Transverse colon (tissue), 4 donors: ENCODE measurements around the gene MAN2A1. TPM values are rescaled to one million over a fixed set of nuclear protein-coding genes. Genes with fewer than 3 reads are reported as not detected.

Source experiments
- DNase-seq: peaks from one replicate; pipeline ENCODE4 v3.0.0-alpha.2; 2019
- H3K27ac ChIP-seq, 4 donors: fragments of 200-600 bp; sonication (generic); 2 replicates each; pipeline ENCODE4 v1.5.1; 2016 to 2018; ENCODE audit warnings: inconsistent platforms in 4 of 4
- H3K27me3 ChIP-seq: fragments of 200-600 bp; sonication (generic); 2 replicates; pipeline ENCODE4 v1.5.1; 2017; ENCODE audit warnings: inconsistent platforms
- H3K36me3 ChIP-seq, 4 donors: fragments of 200-600 bp; sonication (generic); 2 replicates each; pipeline ENCODE4 v1.5.1; 2017 to 2019; ENCODE audit warnings: inconsistent platforms in 4 of 4
- H3K4me1 ChIP-seq, 4 donors: fragments of 200-600 bp; sonication (generic); 2 replicates each; pipeline ENCODE4 v1.5.1; 2017 to 2020; ENCODE audit warnings: inconsistent platforms in 4 of 4
- H3K4me3 ChIP-seq, 4 donors: fragments of 200-600 bp; sonication (generic); 1 replicate in 1 of 4; 2 replicates in 3 of 4; pipeline versions ENCODE4 v1.5.1 to v1.6.1; 2017 to 2019; ENCODE audit warnings: inconsistent platforms in 4 of 4
- H3K9me3 ChIP-seq, 2 donors: fragments of 200-600 bp; sonication (generic); 2 replicates each; pipeline ENCODE4 v1.5.1; 2017 to 2019; ENCODE audit warnings: inconsistent platforms in 2 of 2
- CTCF ChIP-seq, 5 experiments: fragments of 200-600 bp in 3 of 5; fragments of 450-650 bp in 2 of 5; sonication (generic) in 3 of 5; IDR thresholded peaks; 1 replicate in 2 of 5; 2 replicates in 3 of 5; pipeline ENCODE4 v1.5.1; 2016 to 2017; ENCODE audit warnings: antibody characterized with exemption in 5 of 5, inconsistent platforms in 3 of 5, mild to moderate bottlenecking in 2 of 5, moderate library complexity in 1 of 5
- EP300 ChIP-seq: sonication (generic); formaldehyde crosslinking; IDR thresholded peaks from one replicate; pipeline ENCODE4 v1.6.1; 2017; ENCODE audit warnings: antibody characterized with exemption, low read depth
- POLR2A ChIP-seq: fragments of 450-650 bp; IDR thresholded peaks from one replicate; pipeline ENCODE4 v1.6.1; 2016; ENCODE audit warnings: antibody characterized with exemption, mild to moderate bottlenecking, moderate library complexity
- POLR2AphosphoS5 ChIP-seq, 3 donors: sonication (generic); formaldehyde crosslinking; IDR thresholded peaks; one replicate each; pipeline ENCODE4 v1.6.1; 2016; ENCODE audit warnings: antibody characterized with exemption in 3 of 3
- WGBS, 2 donors: methylation state at CpG; one replicate each; pipeline ENCODE4 v1.1.5; 2018; ENCODE audit warnings: low coverage in 1 of 2; 5-methylcytosine and 5-hydroxymethylcytosine counted together
- in situ Hi-C, 4 donors: fragments of 200-750 bp; cut with MboI; loops; one replicate each; pipeline versions ENCODE4 v1.15.0 to v1.15.1; 2017; ENCODE audit warnings: low sequenced_read_pairs in 3 of 4, low pct_ligation_motif_present in 1 of 4, low pct_unique_long_range_greater_than_20kb in 1 of 4
- intact Hi-C: fragments of 100-400 bp; cut with DNase I; formaldehyde crosslinking; loops from one replicate; pipeline ENCODE4 v1.15.1; 2023; ENCODE audit warnings: low total_unique reads
- total RNA-seq, 4 donors: library from RNA; depleted of rRNA; stranded (reverse); fragments of >200 nt; gene quantifications; one replicate each; pipeline ENCODE4 v1.1.0, GENCODE V29; 2016

Gene MAN2A1
- total RNA-seq, 4 donors from 2014 or later, result 39.2 to 95.3 (median 70.4) TPM

- Histone ChIP-seq H3K4me3 (no peak overlapping the region), H3K27me3 (no peaks in the 10 kb centered on the region), H3K36me3 (no peaks in the 10 kb centered on the region), H3K27ac (no peak overlapping the region), H3K9me3 (no peaks in the 10 kb centered on the region), H3K4me1 (peaks cover 6 to 27% (median 10%) of the 10 kb centered on the region in 4 donors)
- WGBS, 2 donors, result 87 to 92% methylated on average over 4 to 5 of the region's 5 CpGs
- no peak for DNase-seq
- intact Hi-C loops, result no loop called here
- in situ Hi-C loops, result no loop called here
- no peak for TF ChIP-seq EP300
- no peak for TF ChIP-seq POLR2AphosphoS5 (IDR thresholded peaks at IDR 0.05)
- TF ChIP-seq POLR2A, result no peak
- no peak for TF ChIP-seq CTCF (IDR thresholded peaks at IDR 0.05)
Measured at GRCh38 chr5:109709225-109709624, 19.5 kb downstream of the MAN2A1 start.

GRCh38 chr5:109711673-109712072 lies 21.9 kb downstream of the MAN2A1 start:
- Histone ChIP-seq H3K9me3 (no peaks in the 10 kb centered on the region), H3K27ac (no peak overlapping the region), H3K4me1 (peaks cover 0 to 16% (median 10%) of the 10 kb centered on the region in 4 donors), H3K27me3 (no peaks in the 10 kb centered on the region), H3K4me3 (no peak overlapping the region), H3K36me3 (peaks cover 0 to 3% (median 0%) of the 10 kb centered on the region in 4 donors)
- no peak for TF ChIP-seq POLR2A
- no peak for TF ChIP-seq EP300
- TF ChIP-seq POLR2AphosphoS5 (IDR thresholded peaks at IDR 0.05), result no peak
- TF ChIP-seq CTCF (IDR thresholded peaks at IDR 0.05), result no peak
- intact Hi-C loops, result no loop called here
- DNase-seq, result no peak
- in situ Hi-C loops, result no loop called here

- in situ Hi-C loops, result no loop called here
- 72% methylated on average over 3 of the region's 3 CpGs for WGBS, 2 donors
- no peak overlapping the region for H3K27ac ChIP-seq
Measured at GRCh38 chr5:109713453-109713852, 23.7 kb downstream of the MAN2A1 start.

GRCh38 chr5:109714592-109714991 lies 24.9 kb downstream of the MAN2A1 start:
- TF ChIP-seq EP300, result no peak
- no peak for TF ChIP-seq CTCF (IDR thresholded peaks at IDR 0.05)
- no peak for TF ChIP-seq POLR2A
- TF ChIP-seq POLR2AphosphoS5 (IDR thresholded peaks at IDR 0.05), result no peak
- in situ Hi-C loops (no loop called here), intact Hi-C loops (no loop called here)
- H3K36me3 ChIP-seq, result peaks cover 0 to 5% (median 0%) of the 10 kb centered on the region in 4 donors
- no peaks in the 10 kb centered on the region for H3K27me3 ChIP-seq
- no peak overlapping the region for H3K27ac ChIP-seq
- no peak for DNase-seq
- H3K9me3 ChIP-seq, result no peaks in the 10 kb centered on the region
- H3K4me3 ChIP-seq, result no peak overlapping the region
- 67 to 68% methylated on average over 3 of the region's 3 CpGs for WGBS, 2 donors
- no peaks in the 10 kb centered on the region for H3K4me1 ChIP-seq

More at GRCh38 chr5:109713453-109713852, 23.7 kb downstream of the MAN2A1 start:
- Histone ChIP-seq H3K9me3 (no peaks in the 10 kb centered on the region), H3K4me3 (no peak overlapping the region), H3K4me1 (no peaks in the 10 kb centered on the region), H3K27me3 (no peaks in the 10 kb centered on the region), H3K36me3 (peaks cover 0 to 5% (median 0%) of the 10 kb centered on the region in 4 donors)
- intact Hi-C loops, result no loop called here
- TF ChIP-seq EP300 (no peak), CTCF (IDR thresholded peaks at IDR 0.05) (no peak), POLR2AphosphoS5 (IDR thresholded peaks at IDR 0.05) (no peak), POLR2A (no peak)
- no peak for DNase-seq
